HEK293 (cell line): Measurements from ENCODE around the gene IL3.

Source experiments
- ZNF280D ChIP-seq: fragments of 450-650 bp; formaldehyde crosslinking; IDR thresholded peaks from 2 replicates; pipeline ENCODE4 v1.5.1; 2016; ENCODE audit warnings: missing biosample characterization, missing genetic modification characterization
- ZNF302 ChIP-seq: fragments of 450-650 bp; formaldehyde crosslinking; IDR thresholded peaks from 2 replicates; pipeline ENCODE4 v1.5.1; 2016; ENCODE audit warnings: missing biosample characterization, missing genetic modification characterization, low read depth
- ZNF521 ChIP-seq: fragments of 450-650 bp; formaldehyde crosslinking; IDR thresholded peaks from 2 replicates; pipeline ENCODE4 v1.5.1; 2017; ENCODE audit warnings: missing biosample characterization, mild to moderate bottlenecking, missing genetic modification characterization
- ZNF549 ChIP-seq: fragments of 450-650 bp; IDR thresholded peaks from 2 replicates; pipeline ENCODE4 v1.5.1; 2018; ENCODE audit warnings: missing biosample characterization, missing genetic modification characterization, mild to moderate bottlenecking, inconsistent platforms, moderate library complexity

DNA sequence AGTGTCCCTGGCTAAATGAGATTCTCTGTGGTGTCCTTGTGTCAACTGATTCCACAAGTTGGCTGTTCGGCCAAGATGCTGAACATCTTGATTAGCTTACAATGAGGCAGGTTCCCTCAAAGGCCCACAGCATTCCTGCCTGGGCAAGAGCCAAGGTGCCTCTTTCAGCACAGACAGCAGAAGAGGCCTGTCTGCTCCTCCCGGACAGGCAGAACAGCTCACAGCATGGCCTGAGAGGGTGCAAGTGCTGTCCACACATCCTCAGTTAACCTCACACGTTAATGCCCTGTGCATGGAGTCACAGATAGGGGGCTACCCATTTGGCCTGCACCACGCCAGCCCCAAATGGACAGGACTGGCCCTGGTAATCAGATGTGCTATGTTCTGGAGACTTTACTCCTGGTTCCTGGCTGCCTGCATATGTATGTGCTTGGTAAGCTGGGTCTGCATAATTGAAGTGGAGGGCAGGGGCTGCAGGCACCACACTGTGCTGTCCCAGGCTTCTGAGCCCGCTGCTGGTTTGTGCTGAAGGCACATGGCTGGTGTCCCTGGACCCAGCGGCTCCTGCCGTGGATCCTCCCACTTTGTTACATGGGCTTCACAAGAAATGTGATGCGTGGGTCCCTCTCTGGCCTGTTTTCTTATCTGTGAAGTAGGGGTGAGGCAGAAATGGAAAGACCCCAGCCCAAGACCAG is 22.0 kb downstream of the IL3 start:
- TF ChIP-seq ZNF302 (no peak), ZNF280D (no peak), ZNF549 (tag by site-specific recombination) (no peak), ZNF521 (tag by site-specific recombination) (no peak)
